WTC11 (cell line): ENCODE measurements around the gene ADGRL3. TPM values are rescaled to one million over a fixed set of nuclear protein-coding genes. Genes with fewer than 3 reads are reported as not detected.

Source experiments
- ATAC-seq: fragments of 200-7000 bp; cut with Tn5 transposase; 2 replicates; pipeline ENCODE4 v1.10.0; 2021; ENCODE audit warnings: mild to moderate bottlenecking, moderate library complexity
- CTCF ChIA-PET: fragments of 300-600 bp; sonication (Branson Sonifier 250); formaldehyde crosslinking; loops from one replicate; lab custom pipeline; 2021; ENCODE audit warnings: antibody characterized with exemption; lab: Charles Lee
- POLR2A ChIA-PET: fragments of 350-600 bp; sonication (Branson Sonifier 250); formaldehyde crosslinking; loops from one replicate; lab custom pipeline; 2021; ENCODE audit warnings: antibody characterized with exemption; lab: Charles Lee
- DNase-seq: peaks from one replicate; pipeline ENCODE4 v3.0.0; 2021; ENCODE audit warnings: low spot score
- H3K27ac Mint-ChIP-seq: 2 replicates; pipeline ENCODE4 v1.8.0; 2021; ENCODE audit warnings: mixed read lengths
- H3K27me3 Mint-ChIP-seq: 2 replicates; pipeline ENCODE4 v1.8.0; 2021; ENCODE audit warnings: low read depth, mild to moderate bottlenecking, moderate library complexity, mixed read lengths
- H3K36me3 Mint-ChIP-seq: 2 replicates; pipeline ENCODE4 v1.8.0; 2021; ENCODE audit warnings: mixed read lengths
- H3K4me1 Mint-ChIP-seq: 2 replicates; pipeline ENCODE4 v1.8.0; 2022; ENCODE audit warnings: mixed read lengths
- H3K4me3 Mint-ChIP-seq: 2 replicates; pipeline ENCODE4 v1.8.0; 2021; ENCODE audit warnings: mild to moderate bottlenecking, moderate library complexity, mixed read lengths
- H3K9me3 Mint-ChIP-seq: 2 replicates; pipeline ENCODE4 v1.8.0; 2021; ENCODE audit warnings: mixed read lengths
- ARID4B ChIP-seq: sonication (generic); formaldehyde crosslinking; IDR thresholded peaks from 2 replicates; pipeline ENCODE4 v1.8.0; 2023; ENCODE audit warnings: missing genetic modification reagents, mild to moderate bottlenecking, borderline replicate concordance
- CTCF ChIP-seq: fragments of 200-600 bp; IDR thresholded peaks from 2 replicates; pipeline ENCODE4 v1.8.0; 2022; ENCODE audit warnings: antibody characterized with exemption
- FOXP1 ChIP-seq: sonication (generic); formaldehyde crosslinking; IDR thresholded peaks from 2 replicates; pipeline ENCODE4 v1.8.0; 2022; ENCODE audit warnings: missing genetic modification reagents, mild to moderate bottlenecking, moderate library complexity, borderline replicate concordance
- HMGA2 ChIP-seq: fragments of 250-450 bp; sonication (Bioruptor Pico); IDR thresholded peaks from 2 replicates; pipeline ENCODE4 v1.4.0; 2021; ENCODE audit warnings: mild to moderate bottlenecking, moderate library complexity
- IRF2 ChIP-seq: sonication (generic); formaldehyde crosslinking; IDR thresholded peaks from 2 replicates; pipeline ENCODE4 v1.8.0; 2022; ENCODE audit warnings: low read depth, missing genetic modification reagents, borderline replicate concordance
- MXD4 ChIP-seq: fragments of 250-450 bp; sonication (Bioruptor Pico); IDR thresholded peaks from 2 replicates; pipeline ENCODE4 v1.8.0; 2021; ENCODE audit warnings: mild to moderate bottlenecking, moderate library complexity, borderline replicate concordance
- NFATC4 ChIP-seq: fragments of 250-450 bp; sonication (Bioruptor Pico); IDR thresholded peaks from 2 replicates; pipeline ENCODE4 v1.9.0; 2021; ENCODE audit warnings: mild to moderate bottlenecking
- NFYB ChIP-seq: sonication (generic); formaldehyde crosslinking; conservative IDR thresholded peaks from 2 replicates; pipeline ENCODE4 v1.8.0; 2022; ENCODE audit warnings: low read depth, missing genetic modification reagents
- OVOL2 ChIP-seq: fragments of 250-450 bp; sonication (Bioruptor Pico); IDR thresholded peaks from 2 replicates; pipeline ENCODE4 v1.9.0; 2021; ENCODE audit warnings: mild to moderate bottlenecking, borderline replicate concordance
- PRDM15 ChIP-seq: sonication (generic); formaldehyde crosslinking; IDR thresholded peaks from 2 replicates; pipeline ENCODE4 v1.8.0; 2022; ENCODE audit warnings: missing genetic modification reagents
- TCF7 ChIP-seq: sonication (generic); formaldehyde crosslinking; IDR thresholded peaks from 2 replicates; pipeline ENCODE4 v1.8.0; 2022; ENCODE audit warnings: mild to moderate bottlenecking, low read depth, missing genetic modification reagents, moderate library complexity
- TEAD1 ChIP-seq: sonication (generic); formaldehyde crosslinking; IDR thresholded peaks from 2 replicates; pipeline ENCODE4 v1.8.0; 2022; ENCODE audit warnings: mild to moderate bottlenecking, missing genetic modification reagents
- TEAD4 ChIP-seq: sonication (generic); formaldehyde crosslinking; IDR thresholded peaks from 2 replicates; pipeline ENCODE4 v1.8.0; 2022; ENCODE audit warnings: mild to moderate bottlenecking, missing genetic modification reagents
- USF2 ChIP-seq: sonication (generic); formaldehyde crosslinking; IDR thresholded peaks from 2 replicates; pipeline ENCODE4 v1.8.1; 2023; ENCODE audit warnings: mild to moderate bottlenecking, missing genetic modification reagents, moderate library complexity
- ZBTB21 ChIP-seq: sonication (generic); formaldehyde crosslinking; IDR thresholded peaks from 2 replicates; pipeline ENCODE4 v1.8.1; 2023; ENCODE audit warnings: mild to moderate bottlenecking, missing genetic modification reagents, borderline replicate concordance
- ZNF281 ChIP-seq: sonication (generic); formaldehyde crosslinking; IDR thresholded peaks from 2 replicates; pipeline ENCODE4 v1.8.0; 2023; ENCODE audit warnings: mild to moderate bottlenecking, missing genetic modification reagents
- ZNF416 ChIP-seq: fragments of 250-450 bp; sonication (Bioruptor Pico); IDR thresholded peaks from 2 replicates; pipeline ENCODE4 v1.9.0; 2021; ENCODE audit warnings: mild to moderate bottlenecking, inconsistent platforms
- total RNA-seq: library from RNA; stranded (reverse); gene quantifications from 3 replicates; pipeline ENCODE4 v1.2.3, GENCODE V29; 2021

ADGRL3 gene
- total RNA-seq, 1 experiment from 2014 or later: 8.7 TPM

- Mint-ChIP-seq H3K36me3 (no peaks in the 10 kb centered on the region), H3K27me3 (no peaks in the 10 kb centered on the region), H3K9me3 (no peaks in the 10 kb centered on the region), H3K4me1 (no peaks in the 10 kb centered on the region), H3K4me3 (no peak overlapping the region), H3K27ac (no peak overlapping the region)
- TF ChIP-seq OVOL2: no peak
- no peak for TF ChIP-seq ARID4B (CRISPR knock-in tag)
- TF ChIP-seq USF2 (CRISPR knock-in tag): no peak
- TF ChIP-seq MXD4: no peak
- no peak for TF ChIP-seq ZBTB21 (CRISPR knock-in tag)
- TF ChIP-seq HMGA2: no peak
- no peak for TF ChIP-seq NFYB
- TF ChIP-seq CTCF: no peak
- no peak for TF ChIP-seq TEAD4 (CRISPR knock-in tag)
- TF ChIP-seq TCF7 (CRISPR knock-in tag): no peak
- TF ChIP-seq ZNF281 (CRISPR knock-in tag): no peak
- TF ChIP-seq IRF2 (CRISPR knock-in tag): no peak
- no peak for TF ChIP-seq PRDM15 (CRISPR knock-in tag)
- TF ChIP-seq TEAD1: no peak
- no peak for TF ChIP-seq ZNF416 (CRISPR knock-in tag)
- TF ChIP-seq FOXP1 (CRISPR knock-in tag): no peak
- TF ChIP-seq NFATC4 (CRISPR knock-in tag): no peak
- CTCF ChIA-PET: no interaction called here
- no peak for ATAC-seq
- POLR2A ChIA-PET: interaction anchor here (0.6 kb wide), 1 partner anchor 11 kb away, joined by 4 read pairs; no protein-coding TSS in a partner anchor
- no peak for DNase-seq
Measured at GRCh38 chr4:61588621-61589402, 388.7 kb downstream of the ADGRL3 start.
